ENCODE data around the gene LIMK1.
A peak's percentile ranks its signal among the peaks of the same experiment; 100 is the strongest.
"Not testable (repeated sequence)": the region's sequence is repeated elsewhere in the genome, so short reads cannot be mapped to it uniquely, and the experiment has no call there.

LIMK1 gene

DNA sequence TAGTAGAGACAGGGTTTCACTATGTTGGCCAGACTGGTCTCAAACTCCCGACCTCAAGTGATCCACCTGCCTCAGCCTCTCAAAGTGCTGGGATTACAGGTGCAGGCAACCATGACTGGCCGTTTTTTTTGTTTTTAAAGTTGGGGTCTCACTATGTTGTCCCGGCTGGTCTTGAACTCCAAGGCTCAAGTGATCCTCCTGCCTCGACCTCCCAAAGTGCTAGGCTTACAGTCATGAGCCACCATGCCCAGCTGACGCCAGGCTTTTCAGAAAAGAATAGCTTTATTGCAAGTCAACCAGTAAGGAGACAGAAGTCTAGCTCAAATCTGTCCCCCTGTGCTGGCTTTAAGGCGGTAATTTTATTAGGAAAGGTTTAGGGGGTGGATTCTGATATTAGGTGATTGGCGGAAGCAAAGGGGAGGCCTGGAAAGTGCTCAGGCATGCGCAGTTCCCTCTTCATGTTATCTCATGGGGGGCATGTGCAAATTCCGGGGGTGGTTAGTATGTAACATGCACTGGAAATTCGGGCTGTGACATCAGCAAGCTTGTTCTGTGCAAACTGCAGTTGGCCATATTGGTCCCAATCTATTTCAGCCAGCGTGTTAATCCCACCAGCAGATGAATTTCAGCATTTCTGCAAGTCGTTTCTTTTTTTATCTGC, 42.7 kb downstream of the LIMK1 start:
- DNase-seq = no peak

GRCh38 chr7:74129887-74130286, 46.3 kb downstream of the LIMK1 start:
- DNase-seq = no peak

- no peak for DNase-seq
Observed at GRCh38 chr7:74130518-74130917, 46.9 kb downstream of the LIMK1 start.

DNA sequence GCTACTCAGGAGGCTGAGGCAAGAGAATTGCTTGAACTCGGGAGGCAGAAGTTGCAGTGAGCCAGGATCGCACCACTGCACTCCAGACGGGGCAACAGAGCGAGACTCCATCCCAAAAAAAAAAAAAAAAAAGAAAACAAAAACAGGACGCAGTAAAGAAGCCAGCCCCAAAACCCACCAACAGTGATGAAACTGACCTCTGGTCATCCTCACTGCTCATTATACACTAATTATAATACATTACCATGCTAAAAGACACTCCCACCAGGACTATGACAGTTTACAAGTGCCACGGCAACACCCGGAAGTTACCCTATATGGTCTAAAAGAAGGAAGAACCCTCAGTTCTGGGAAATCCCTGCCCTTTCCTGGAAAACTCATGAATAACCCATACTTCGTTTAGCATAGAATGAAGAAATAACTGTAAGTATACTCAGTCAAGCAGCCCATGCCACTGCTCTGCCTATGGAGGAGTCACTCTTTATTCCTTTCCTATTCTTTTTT, 50.6 kb downstream of the LIMK1 start:
- peak; percentile 8 for DNase-seq

DNA sequence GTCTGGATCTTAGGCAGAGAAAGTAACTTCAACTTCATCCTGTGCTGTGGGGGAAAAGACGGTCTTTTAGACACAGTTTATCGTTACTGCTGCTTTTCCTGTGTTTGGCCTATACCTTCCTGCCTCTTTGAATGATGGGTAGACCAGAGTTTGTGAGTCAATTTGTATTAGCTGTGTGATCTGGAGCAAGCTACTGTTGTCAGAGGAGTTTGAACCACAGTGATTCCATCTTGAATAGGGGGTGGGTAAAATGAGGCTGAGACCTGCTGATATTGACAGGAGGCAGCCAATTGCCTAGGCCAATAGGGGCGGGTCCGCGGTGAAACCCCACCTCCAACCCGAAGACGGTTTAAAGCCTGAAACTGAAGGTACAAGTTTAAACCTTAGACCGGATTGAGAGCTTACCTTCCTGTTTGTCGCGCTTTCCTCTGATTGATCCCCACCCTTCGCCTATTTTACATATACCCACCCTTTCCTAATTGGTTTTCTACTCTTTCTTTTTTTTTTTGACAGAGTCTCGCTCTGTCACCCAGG, 54.8 kb downstream of the LIMK1 start:
- DNase-seq = peak; percentile 20

GRCh38 chr7:74138945-74139843, 55.6 kb downstream of the LIMK1 start:
- no peak for DNase-seq

DNA sequence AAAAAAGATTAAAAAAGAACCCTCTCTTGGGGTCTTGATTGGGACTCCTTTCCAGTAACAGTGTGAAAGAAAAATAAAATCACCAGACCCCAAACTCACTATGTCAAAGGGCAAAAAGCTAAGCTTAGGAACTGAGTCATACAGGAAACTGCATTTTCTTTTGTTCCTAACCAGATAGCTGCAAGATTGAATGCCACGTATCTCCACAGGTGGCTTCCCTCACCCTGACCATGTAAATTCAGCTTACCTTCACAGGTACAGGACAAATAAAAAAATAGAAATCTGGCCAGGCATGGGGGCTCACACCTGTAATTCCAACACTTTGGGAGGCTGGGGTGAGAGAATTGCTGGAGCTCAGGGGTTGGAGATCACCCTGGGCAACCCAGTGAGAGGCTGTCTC, 58.1 kb downstream of the LIMK1 start:
- DNase-seq = no peak

GRCh38 chr7:74143383-74143782, 59.8 kb downstream of the LIMK1 start:
- DNase-seq = no peak

- DNase-seq = no peak
Observed at GRCh38 chr7:74148491-74148890, 64.9 kb downstream of the LIMK1 start.

DNA sequence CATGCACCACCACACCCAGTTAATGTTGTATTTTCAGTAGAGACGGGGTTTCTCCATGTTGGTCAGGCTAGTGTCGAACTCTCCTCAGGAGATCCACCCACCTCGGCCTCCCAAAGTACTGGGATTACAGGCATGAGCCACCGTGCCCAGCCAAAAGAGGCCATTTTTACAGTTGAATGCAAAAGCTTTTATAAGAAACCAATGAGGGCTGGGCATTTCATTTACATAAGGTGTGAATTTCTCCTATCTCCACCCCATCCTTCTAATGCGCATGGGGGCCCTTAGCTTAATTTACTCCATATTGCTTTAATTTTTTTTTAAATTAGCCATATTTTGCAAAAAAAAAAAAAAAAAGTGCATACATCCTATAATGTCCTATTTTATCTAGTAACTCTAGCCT, 65.5 kb downstream of the LIMK1 start:
- no peak for DNase-seq

DNA sequence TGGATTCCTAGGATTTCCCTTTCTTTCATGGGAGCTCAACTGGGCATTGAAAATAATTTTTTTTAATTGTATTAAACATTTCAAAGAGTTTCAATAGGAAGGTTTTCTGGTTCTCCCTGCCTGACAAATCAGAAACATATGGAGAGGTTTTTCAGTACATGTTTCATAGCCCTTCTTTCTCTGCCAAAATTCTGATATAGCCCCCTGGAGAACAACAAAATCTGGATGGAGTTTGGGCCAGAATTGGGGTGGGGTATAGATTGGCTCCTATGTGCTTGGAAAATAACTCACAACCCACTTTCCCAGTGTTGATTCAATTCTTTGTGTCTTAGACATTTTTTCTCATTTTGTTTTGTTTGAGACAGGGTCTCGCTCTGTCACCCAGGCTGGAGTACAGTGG, 66.0 kb downstream of the LIMK1 start:
- no peak for DNase-seq

GRCh38 chr7:74153736-74154135, 70.1 kb downstream of the LIMK1 start:
- DNase-seq = no peak

GRCh38 chr7:74155810-74156395, 72.3 kb downstream of the LIMK1 start:
- DNase-seq = no peak

DNA sequence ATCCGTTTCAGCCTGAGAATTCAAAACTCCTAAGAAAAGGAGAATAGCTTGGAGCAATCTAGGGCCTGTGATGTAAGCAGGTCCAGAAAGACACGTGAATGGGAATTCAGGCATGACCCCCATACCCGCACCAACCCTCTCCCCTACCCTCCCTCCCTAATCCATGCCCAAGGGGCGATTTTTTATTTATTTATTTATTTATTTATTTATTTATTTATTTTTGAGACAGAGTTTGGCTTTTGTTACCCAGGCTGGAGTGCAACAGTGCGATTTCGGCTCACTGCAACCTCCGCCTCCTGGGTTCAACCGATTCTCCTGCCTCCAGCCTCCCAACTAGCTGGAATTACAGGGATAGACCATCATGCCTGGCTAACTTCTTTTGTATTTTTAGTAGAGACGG, 74.0 kb downstream of the LIMK1 start:
- DNase-seq = no peak

DNA sequence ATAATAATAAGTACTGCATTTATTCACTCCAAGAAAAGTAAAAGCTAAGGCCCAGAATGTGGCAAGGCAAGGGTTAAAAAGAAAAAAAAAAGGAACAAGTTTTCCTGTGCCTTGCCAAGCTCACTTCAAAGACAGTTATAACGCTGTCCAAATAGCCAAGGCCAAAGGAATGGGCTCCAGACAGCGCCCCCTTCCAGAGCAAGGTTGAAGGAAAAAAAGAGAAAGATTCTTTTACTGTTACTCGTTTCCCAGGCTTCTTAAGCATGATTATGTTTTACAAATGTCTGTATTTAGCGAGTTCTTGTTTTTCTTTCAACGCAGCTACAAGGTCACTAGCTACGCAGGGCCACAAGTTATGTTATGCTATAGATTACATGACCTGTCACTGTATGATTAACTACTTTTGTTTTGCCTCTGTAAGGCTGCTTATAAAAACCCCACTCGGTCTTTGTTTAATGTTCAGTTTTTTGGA, 81.4 kb downstream of the LIMK1 start:
- no peak for DNase-seq

GRCh38 chr7:74165867-74166593, 82.4 kb downstream of the LIMK1 start:
- no peak for DNase-seq

DNA sequence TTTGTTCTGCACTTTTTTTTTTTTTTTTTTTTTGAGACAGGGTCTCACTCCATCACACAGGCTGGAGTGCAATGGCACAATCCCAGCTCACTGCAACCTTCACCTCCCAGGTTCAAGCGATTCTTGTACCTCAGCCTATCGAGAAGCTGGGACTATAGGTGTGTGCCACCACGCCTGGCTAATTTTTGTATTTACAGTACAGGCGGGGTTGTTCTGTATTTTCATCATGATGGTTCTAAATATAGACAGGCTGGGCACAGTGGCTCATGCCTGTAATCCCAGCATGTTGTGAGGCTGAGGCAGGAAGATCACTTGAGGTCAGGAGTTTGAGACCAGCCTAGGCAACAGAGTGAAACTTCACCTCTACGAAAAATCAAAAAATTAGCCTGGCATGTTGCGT, 83.7 kb downstream of the LIMK1 start:
- not testable (repeated sequence) for DNase-seq
